PFSK-1 (cell line): ENCODE measurements around the gene HDGFL3.

Source experiments
- POLR2AphosphoS5 ChIP-seq: IDR thresholded peaks from 2 replicates; pipeline ENCODE4 v1.6.1; 2012; ENCODE audit warnings: low read depth, mild to moderate bottlenecking, control low read depth, low read length, moderate library complexity
- REST ChIP-seq, 2 experiments: IDR thresholded peaks; 2 replicates each; pipeline versions ENCODE4 v1.6.1 to v1.8.0; 2011 to 2012; ENCODE audit warnings: low read depth in 2 of 2, low read length in 2 of 2, control low read depth in 1 of 2, inconsistent platforms in 1 of 2, mild to moderate bottlenecking in 1 of 2, moderate library complexity in 1 of 2; ENCODE audit not compliant: insufficient read depth in 1 of 2
- TAF1 ChIP-seq: IDR thresholded peaks from 2 replicates; pipeline ENCODE4 v1.6.1; 2012; ENCODE audit warnings: low read length, control low read depth, borderline replicate concordance; ENCODE audit not compliant: insufficient read depth

GRCh38 chr15:83118291-83118827, 89.3 kb downstream of the HDGFL3 start:
- TF ChIP-seq REST (IDR thresholded peaks at IDR 0.05; ENCODE audit: insufficient read depth in 1 of 2, low read depth in 2 of 2, low read length in 2 of 2) (no peak), POLR2AphosphoS5 (no peak), TAF1 (no peak)
